ENCODE results near the gene CERS6. TPM values are rescaled to one million over a fixed set of nuclear protein-coding genes. Genes with fewer than 3 reads are reported as not detected.

The CERS6 gene
- polyA plus RNA-seq, 1 donor from 2014 or later: 59.3 TPM

DNA sequence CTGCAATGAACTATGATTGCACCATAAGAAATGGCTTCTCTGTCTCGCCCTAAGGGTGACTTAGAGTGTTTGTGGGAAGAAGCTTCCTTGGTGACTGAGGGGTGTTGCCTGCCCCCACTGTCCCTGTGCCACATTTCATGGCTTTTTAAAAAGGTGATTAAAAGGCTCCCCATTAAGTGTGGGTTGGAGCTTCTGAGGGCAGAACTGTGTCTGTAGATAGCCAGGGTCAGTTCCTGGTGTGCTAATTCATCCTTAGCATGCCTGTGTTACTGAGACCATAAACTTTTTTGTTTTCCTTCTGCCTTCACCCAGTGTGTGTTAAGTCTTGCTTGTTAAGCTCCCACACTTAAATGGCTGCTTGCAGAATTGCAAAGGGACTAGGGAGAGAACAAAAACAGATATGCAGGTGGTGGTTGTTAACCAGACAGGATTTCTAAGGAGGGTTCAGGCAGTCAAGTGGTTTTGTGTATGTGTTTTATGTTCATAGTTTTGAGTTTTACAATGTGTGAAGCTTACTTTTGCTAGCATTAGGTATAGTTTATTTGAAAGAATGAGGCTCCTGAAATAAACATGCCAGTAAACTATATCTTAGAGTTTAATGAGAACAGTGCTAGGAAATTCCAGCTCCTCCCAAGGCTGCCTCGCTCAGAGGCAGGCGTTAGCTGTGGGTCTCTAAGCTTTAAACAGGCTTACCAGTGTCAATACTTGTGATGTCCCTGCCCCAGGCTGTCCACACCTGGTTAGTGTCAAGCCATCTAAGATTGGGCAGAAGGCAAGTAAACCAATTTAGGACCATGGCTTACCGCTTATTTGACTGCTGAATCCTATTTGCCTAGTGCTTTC is 14.5 kb downstream of the CERS6 start:
- no peaks in the 10 kb centered on the region for H3K36me3 ChIP-seq (ENCODE audit: insufficient read depth, low read length)
- no peak overlapping the region for H2AFZ ChIP-seq (ENCODE audit: low read depth, low read length)
- H3K27ac ChIP-seq (ENCODE audit: low read length): no peak overlapping the region
- no peaks in the 10 kb centered on the region for H3K9me3 ChIP-seq (ENCODE audit: low read length)
- no peaks in the 10 kb centered on the region for H3K27me3 ChIP-seq (ENCODE audit: insufficient read depth, low read depth, low read length)
- no peak overlapping the region for H3K9ac ChIP-seq (ENCODE audit: low read length)
- H3K4me2 ChIP-seq (ENCODE audit: low read length): no peak overlapping the region
- peaks cover 61% of the 10 kb centered on the region for H3K79me2 ChIP-seq (replicated peaks; ENCODE audit: insufficient read depth, low read length)
- H3K9me2 ChIP-seq (ENCODE audit: insufficient read depth, low read length): no peaks in the 10 kb centered on the region
- no peaks in the 10 kb centered on the region for H3F3A ChIP-seq (ENCODE audit: insufficient read depth, low read length, poor library complexity, severe bottlenecking)
- no peak for TF ChIP-seq POLR2AphosphoS5 (IDR thresholded peaks at IDR 0.05)
- H3K4me3 ChIP-seq (ENCODE audit: low read length): no peak overlapping the region
- no peaks in the 10 kb centered on the region for H4K20me1 ChIP-seq (ENCODE audit: insufficient read depth)

DNA sequence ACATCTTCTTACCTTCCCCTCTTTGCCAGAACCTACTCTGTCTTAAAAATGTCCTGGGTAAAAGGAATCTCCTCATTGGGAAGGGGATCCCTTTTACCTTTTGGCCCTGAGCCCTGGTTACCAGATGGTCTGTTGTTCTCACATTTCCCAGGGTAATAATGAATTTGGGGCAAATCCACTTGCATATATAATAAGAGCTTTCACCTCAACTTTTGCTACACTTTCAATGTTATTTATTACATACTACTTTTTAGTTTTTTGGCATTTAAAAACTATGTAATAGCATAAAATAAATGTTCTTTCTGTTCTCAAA is 15.0 kb downstream of the CERS6 start:
- no peak overlapping the region for H3K27ac ChIP-seq (ENCODE audit: low read length)
- no peak overlapping the region for H3K9ac ChIP-seq (ENCODE audit: low read length)

DNA sequence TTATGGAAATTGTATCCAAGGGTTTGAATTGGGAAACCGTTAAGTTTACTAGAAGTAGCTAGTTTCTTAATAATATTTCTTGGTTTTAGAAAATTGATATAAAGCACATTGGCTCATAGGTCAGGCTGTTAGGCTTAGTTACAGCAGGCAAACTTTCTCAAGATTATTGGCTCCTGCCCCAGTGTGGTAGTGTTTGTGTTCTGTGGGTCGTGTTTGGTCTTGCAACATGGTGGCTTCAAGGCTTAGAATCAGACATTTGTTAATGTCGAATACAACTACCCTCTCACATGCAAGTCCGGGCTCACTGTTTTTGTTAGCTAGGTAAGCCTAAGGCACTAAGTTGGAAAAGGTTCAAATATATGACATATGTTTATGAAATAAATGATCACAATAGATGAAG is 19.6 kb downstream of the CERS6 start:
- Histone ChIP-seq H2AFZ (ENCODE audit: low read depth, low read length) (no peak overlapping the region), H3K4me3 (ENCODE audit: low read length) (no peak overlapping the region), H3K79me2 (replicated peaks; ENCODE audit: insufficient read depth, low read length) (peaks cover 77% of the 10 kb centered on the region), H3K9me2 (ENCODE audit: insufficient read depth, low read length) (no peaks in the 10 kb centered on the region), H4K20me1 (ENCODE audit: insufficient read depth) (no peaks in the 10 kb centered on the region), H3K27ac (ENCODE audit: low read length) (no peak overlapping the region), H3K9me3 (ENCODE audit: low read length) (no peaks in the 10 kb centered on the region), H3K9ac (ENCODE audit: low read length) (no peak overlapping the region), H3K4me2 (ENCODE audit: low read length) (no peak overlapping the region), H3K27me3 (ENCODE audit: insufficient read depth, low read depth, low read length) (no peaks in the 10 kb centered on the region), H3K36me3 (ENCODE audit: insufficient read depth, low read length) (no peaks in the 10 kb centered on the region), H3F3A (ENCODE audit: insufficient read depth, low read length, poor library complexity, severe bottlenecking) (no peaks in the 10 kb centered on the region)
- TF ChIP-seq SMC3 (conservative IDR thresholded peaks at IDR 0.05; ENCODE audit: poor library complexity) (no peak), EP300 (conservative IDR thresholded peaks at IDR 0.05; ENCODE audit: poor library complexity, severe bottlenecking) (no peak), POLR2AphosphoS5 (IDR thresholded peaks at IDR 0.05) (no peak), EZH2 (IDR thresholded peaks at IDR 0.05; ENCODE audit: borderline replicate concordance, insufficient read depth, low read length, poor library complexity, severe bottlenecking) (no peak), RAD21 (conservative IDR thresholded peaks at IDR 0.05) (no peak), TAF1 (IDR thresholded peaks at IDR 0.05; ENCODE audit: low read depth) (no peak), MXI1 (conservative IDR thresholded peaks at IDR 0.05; ENCODE audit: poor library complexity, severe bottlenecking) (no peak)
- TF ChIP-seq, protein P1, sequence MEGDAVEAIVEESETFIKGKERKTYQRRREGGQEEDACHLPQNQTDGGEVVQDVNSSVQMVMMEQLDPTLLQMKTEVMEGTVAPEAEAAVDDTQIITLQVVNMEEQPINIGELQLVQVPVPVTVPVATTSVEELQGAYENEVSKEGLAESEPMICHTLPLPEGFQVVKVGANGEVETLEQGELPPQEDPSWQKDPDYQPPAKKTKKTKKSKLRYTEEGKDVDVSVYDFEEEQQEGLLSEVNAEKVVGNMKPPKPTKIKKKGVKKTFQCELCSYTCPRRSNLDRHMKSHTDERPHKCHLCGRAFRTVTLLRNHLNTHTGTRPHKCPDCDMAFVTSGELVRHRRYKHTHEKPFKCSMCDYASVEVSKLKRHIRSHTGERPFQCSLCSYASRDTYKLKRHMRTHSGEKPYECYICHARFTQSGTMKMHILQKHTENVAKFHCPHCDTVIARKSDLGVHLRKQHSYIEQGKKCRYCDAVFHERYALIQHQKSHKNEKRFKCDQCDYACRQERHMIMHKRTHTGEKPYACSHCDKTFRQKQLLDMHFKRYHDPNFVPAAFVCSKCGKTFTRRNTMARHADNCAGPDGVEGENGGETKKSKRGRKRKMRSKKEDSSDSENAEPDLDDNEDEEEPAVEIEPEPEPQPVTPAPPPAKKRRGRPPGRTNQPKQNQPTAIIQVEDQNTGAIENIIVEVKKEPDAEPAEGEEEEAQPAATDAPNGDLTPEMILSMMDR (IDR thresholded peaks at IDR 0.05; ENCODE audit: poor library complexity, severe bottlenecking): no peak
- TF ChIP-seq, protein P2, sequence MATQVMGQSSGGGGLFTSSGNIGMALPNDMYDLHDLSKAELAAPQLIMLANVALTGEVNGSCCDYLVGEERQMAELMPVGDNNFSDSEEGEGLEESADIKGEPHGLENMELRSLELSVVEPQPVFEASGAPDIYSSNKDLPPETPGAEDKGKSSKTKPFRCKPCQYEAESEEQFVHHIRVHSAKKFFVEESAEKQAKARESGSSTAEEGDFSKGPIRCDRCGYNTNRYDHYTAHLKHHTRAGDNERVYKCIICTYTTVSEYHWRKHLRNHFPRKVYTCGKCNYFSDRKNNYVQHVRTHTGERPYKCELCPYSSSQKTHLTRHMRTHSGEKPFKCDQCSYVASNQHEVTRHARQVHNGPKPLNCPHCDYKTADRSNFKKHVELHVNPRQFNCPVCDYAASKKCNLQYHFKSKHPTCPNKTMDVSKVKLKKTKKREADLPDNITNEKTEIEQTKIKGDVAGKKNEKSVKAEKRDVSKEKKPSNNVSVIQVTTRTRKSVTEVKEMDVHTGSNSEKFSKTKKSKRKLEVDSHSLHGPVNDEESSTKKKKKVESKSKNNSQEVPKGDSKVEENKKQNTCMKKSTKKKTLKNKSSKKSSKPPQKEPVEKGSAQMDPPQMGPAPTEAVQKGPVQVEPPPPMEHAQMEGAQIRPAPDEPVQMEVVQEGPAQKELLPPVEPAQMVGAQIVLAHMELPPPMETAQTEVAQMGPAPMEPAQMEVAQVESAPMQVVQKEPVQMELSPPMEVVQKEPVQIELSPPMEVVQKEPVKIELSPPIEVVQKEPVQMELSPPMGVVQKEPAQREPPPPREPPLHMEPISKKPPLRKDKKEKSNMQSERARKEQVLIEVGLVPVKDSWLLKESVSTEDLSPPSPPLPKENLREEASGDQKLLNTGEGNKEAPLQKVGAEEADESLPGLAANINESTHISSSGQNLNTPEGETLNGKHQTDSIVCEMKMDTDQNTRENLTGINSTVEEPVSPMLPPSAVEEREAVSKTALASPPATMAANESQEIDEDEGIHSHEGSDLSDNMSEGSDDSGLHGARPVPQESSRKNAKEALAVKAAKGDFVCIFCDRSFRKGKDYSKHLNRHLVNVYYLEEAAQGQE (IDR thresholded peaks at IDR 0.05; ENCODE audit: borderline replicate concordance): no peak

More for the DNA sequence above, 15.0 kb downstream of the CERS6 start:
- Histone ChIP-seq H4K20me1 (ENCODE audit: insufficient read depth) (no peaks in the 10 kb centered on the region), H3K79me2 (replicated peaks; ENCODE audit: insufficient read depth, low read length) (peaks cover 66% of the 10 kb centered on the region), H3K9me3 (ENCODE audit: low read length) (no peaks in the 10 kb centered on the region), H3K36me3 (ENCODE audit: insufficient read depth, low read length) (no peaks in the 10 kb centered on the region), H3K9me2 (ENCODE audit: insufficient read depth, low read length) (no peaks in the 10 kb centered on the region), H3K27me3 (ENCODE audit: insufficient read depth, low read depth, low read length) (no peaks in the 10 kb centered on the region), H3K4me3 (ENCODE audit: low read length) (no peak overlapping the region), H3K4me2 (ENCODE audit: low read length) (no peak overlapping the region), H2AFZ (ENCODE audit: low read depth, low read length) (no peak overlapping the region), H3F3A (ENCODE audit: insufficient read depth, low read length, poor library complexity, severe bottlenecking) (no peaks in the 10 kb centered on the region)
- TF ChIP-seq, protein P1 (IDR thresholded peaks at IDR 0.05; ENCODE audit: poor library complexity, severe bottlenecking): no peak
- no peak for TF ChIP-seq SMC3 (conservative IDR thresholded peaks at IDR 0.05; ENCODE audit: poor library complexity)
